NB4 (cell line): ENCODE data around the gene CLGN.
"Not testable (repeated sequence)": the region's sequence is repeated elsewhere in the genome, so short reads cannot be mapped to it uniquely, and the experiment has no call there.

ENCODE experiments used
- MYC ChIP-seq: IDR thresholded peaks from 2 replicates; pipeline ENCODE4 v1.6.1; 2011; ENCODE audit warnings: low read depth, low read length
- POLR2A ChIP-seq: IDR thresholded peaks from 2 replicates; pipeline ENCODE4 v1.6.1; 2011; ENCODE audit warnings: mild to moderate bottlenecking; ENCODE audit not compliant: insufficient read length; ENCODE audit errors: extremely low read depth
- TF ChIP-seq, protein P1 (sequence below): IDR thresholded peaks from one replicate; pipeline ENCODE4 v1.5.1; 2012; ENCODE audit warnings: low read depth, low read length

DNA sequence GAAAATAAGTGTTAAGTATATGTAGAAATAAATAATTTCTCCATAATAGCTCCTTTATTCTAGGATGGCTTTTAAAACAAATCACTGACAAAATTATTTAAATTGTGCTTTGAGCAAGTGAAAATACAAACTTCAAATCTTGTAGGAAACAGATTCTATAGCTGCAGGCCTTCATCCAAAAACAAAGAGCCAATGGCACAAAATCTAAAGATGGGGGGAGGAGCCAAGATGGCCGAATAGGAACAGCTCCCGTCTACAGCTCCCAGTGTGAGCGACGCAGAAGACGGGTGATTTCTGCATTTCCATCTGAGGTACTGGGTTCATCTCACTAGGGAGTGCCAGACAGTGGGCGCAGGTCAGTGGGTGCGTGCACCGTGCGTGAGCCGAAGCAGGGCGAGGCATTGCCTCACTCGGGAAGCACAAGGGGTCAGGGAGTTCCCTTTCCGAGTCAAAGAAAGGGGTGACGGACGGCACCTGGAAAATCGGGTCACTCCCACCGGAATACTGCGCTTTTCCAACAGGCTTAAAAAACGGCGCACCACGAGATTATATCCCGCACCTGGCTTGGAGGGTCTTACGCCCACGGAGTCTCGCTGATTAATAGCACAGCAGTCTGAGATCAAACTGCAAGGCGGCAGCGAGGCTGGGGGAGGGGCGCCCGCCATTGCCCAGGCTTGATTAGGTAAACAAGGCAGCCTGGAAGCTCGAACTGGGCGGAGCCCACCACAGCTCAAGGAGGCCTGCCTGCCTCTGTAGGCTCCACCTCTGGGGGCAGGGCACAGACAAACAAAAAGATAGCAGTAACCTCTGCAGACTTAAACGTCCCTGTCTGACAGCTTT, 14.1 kb downstream of the CLGN start:
- TF ChIP-seq, protein P1, sequence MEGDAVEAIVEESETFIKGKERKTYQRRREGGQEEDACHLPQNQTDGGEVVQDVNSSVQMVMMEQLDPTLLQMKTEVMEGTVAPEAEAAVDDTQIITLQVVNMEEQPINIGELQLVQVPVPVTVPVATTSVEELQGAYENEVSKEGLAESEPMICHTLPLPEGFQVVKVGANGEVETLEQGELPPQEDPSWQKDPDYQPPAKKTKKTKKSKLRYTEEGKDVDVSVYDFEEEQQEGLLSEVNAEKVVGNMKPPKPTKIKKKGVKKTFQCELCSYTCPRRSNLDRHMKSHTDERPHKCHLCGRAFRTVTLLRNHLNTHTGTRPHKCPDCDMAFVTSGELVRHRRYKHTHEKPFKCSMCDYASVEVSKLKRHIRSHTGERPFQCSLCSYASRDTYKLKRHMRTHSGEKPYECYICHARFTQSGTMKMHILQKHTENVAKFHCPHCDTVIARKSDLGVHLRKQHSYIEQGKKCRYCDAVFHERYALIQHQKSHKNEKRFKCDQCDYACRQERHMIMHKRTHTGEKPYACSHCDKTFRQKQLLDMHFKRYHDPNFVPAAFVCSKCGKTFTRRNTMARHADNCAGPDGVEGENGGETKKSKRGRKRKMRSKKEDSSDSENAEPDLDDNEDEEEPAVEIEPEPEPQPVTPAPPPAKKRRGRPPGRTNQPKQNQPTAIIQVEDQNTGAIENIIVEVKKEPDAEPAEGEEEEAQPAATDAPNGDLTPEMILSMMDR = not testable (repeated sequence)
- TF ChIP-seq POLR2A, MYC: not testable (repeated sequence)
